AG08395 (cell line): Measurements from ENCODE around the gene REEP6.
"Not testable (repeated sequence)": the region's sequence is repeated elsewhere in the genome, so short reads cannot be mapped to it uniquely, and the experiment has no call there.

ENCODE experiments used
- DNase-seq: peaks from one replicate; pipeline ENCODE4 v3.0.0; 2012; ENCODE audit warnings: mixed read lengths, low spot score

Gene REEP6

GRCh38 chr19:1524287-1524971, 33.4 kb downstream of the REEP6 start:
- DNase-seq = no peak

- DNase-seq = no peak
These were observed 34.0 kb downstream of the REEP6 start for GRCh38 chr19:1524972-1525325.

- DNase-seq = no peak
These were observed 34.4 kb downstream of the REEP6 start for GRCh38 chr19:1525343-1525742.

GRCh38 chr19:1526066-1526778, 35.2 kb downstream of the REEP6 start:
- DNase-seq = no peak

GRCh38 chr19:1526979-1527649, 36.1 kb downstream of the REEP6 start:
- no peak for DNase-seq

GRCh38 chr19:1527650-1528309, 36.8 kb downstream of the REEP6 start:
- no peak for DNase-seq

- no peak for DNase-seq
These were observed 37.8 kb downstream of the REEP6 start for GRCh38 chr19:1528596-1529429.

GRCh38 chr19:1529430-1529816, 38.4 kb downstream of the REEP6 start:
- no peak for DNase-seq

- DNase-seq = not testable (repeated sequence)
These were observed 39.9 kb downstream of the REEP6 start for GRCh38 chr19:1530856-1531255.

GRCh38 chr19:1531587-1531986, 40.6 kb downstream of the REEP6 start:
- no peak for DNase-seq

- DNase-seq = no peak
These were observed 41.0 kb downstream of the REEP6 start for GRCh38 chr19:1532003-1532402.

- no peak for DNase-seq
These were observed 42.6 kb downstream of the REEP6 start for GRCh38 chr19:1533510-1534150.

- no peak for DNase-seq
These were observed 44.0 kb downstream of the REEP6 start for GRCh38 chr19:1534972-1535371.

- not testable (repeated sequence) for DNase-seq
These were observed 44.7 kb downstream of the REEP6 start for GRCh38 chr19:1535699-1536098.

GRCh38 chr19:1538978-1539377, 48.0 kb downstream of the REEP6 start:
- no peak for DNase-seq

GRCh38 chr19:1539749-1540148, 48.8 kb downstream of the REEP6 start:
- DNase-seq = not testable (repeated sequence)

- DNase-seq = no peak
These were observed 49.5 kb downstream of the REEP6 start for GRCh38 chr19:1540365-1540925.
